ENCODE results near the gene TMEM39A.

The TMEM39A gene

GRCh38 chr3:119402791-119403190 is 60.6 kb downstream of the TMEM39A start:
- TF ChIP-seq, protein P1, sequence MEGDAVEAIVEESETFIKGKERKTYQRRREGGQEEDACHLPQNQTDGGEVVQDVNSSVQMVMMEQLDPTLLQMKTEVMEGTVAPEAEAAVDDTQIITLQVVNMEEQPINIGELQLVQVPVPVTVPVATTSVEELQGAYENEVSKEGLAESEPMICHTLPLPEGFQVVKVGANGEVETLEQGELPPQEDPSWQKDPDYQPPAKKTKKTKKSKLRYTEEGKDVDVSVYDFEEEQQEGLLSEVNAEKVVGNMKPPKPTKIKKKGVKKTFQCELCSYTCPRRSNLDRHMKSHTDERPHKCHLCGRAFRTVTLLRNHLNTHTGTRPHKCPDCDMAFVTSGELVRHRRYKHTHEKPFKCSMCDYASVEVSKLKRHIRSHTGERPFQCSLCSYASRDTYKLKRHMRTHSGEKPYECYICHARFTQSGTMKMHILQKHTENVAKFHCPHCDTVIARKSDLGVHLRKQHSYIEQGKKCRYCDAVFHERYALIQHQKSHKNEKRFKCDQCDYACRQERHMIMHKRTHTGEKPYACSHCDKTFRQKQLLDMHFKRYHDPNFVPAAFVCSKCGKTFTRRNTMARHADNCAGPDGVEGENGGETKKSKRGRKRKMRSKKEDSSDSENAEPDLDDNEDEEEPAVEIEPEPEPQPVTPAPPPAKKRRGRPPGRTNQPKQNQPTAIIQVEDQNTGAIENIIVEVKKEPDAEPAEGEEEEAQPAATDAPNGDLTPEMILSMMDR (IDR thresholded peaks at IDR 0.05; ENCODE audit: low read depth, low read length, missing control alignments), result no peak
- no peak overlapping the region for H3K4me3 ChIP-seq (ENCODE audit: low read depth, low read length)
- no peak for DNase-seq (ENCODE audit: low read depth)

DNA sequence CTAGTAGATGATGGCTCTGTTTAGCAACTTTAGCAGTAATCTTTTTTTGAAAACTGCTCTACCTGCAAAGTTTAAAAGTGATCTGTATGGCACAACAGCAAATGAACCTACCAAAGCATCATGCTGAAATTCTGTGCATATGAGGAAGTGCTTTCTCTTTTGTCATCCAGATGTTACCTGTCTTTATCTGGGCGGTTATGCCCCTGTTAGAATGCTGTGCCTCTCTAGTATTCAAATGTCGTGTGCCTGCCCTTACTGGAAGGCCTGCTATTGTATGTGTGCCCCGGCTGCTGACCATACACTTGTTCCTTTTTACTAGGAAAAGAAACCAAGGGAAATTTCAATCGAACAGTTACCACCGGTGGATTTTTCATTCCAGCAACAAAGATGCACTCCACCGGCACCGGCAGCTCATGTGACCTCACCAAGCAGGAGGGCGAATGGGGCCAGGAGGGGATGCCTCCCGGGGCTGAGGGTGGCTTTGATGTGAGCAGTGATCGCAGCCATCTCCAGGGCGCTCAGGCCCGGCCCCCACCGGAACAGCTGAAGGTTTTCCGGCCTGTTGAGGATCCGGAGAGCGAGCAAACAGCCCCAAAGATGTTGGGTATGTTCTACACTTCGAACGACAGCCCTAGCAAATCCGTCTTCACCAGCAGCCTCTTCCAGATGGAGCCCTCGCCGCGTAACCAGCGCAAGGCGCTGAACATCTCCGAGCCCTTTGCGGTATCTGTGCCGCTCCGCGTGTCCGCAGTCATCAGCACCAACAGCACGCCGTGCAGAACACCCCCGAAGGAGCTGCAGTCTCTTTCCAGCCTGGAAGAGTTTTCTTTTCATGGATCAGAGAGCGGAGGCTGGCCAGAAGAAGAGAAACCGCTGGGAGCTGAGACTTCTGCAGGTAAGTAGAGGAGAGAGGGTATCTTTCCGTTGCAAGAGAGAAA is 61.6 kb downstream of the TMEM39A start:
- no peak overlapping the region for H3K4me3 ChIP-seq (ENCODE audit: low read depth, low read length)
- TF ChIP-seq, protein P1 (IDR thresholded peaks at IDR 0.05; ENCODE audit: low read depth, low read length, missing control alignments), result no peak
- no peak for DNase-seq (ENCODE audit: low read depth)

DNA sequence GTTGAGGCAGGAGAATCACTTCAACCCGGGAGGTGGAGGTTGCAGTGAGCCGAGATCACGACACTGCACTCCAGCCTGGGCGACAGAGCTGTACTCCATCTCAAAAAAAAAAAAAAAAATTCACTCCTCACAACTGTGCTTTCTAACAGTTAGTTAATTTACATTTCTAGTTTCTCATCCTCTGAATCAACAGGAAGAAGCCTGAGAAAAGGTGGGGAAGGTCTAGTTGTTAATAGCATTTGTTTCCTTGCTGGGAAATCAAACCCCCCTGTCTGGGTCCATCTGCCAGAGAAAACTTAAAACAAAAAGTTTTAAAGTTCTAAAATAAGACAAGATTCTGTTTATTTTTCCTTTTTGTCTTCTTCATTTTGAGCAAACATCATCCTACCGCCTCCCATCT is 62.3 kb downstream of the TMEM39A start:
- no peak overlapping the region for H3K4me3 ChIP-seq (ENCODE audit: low read depth, low read length)
- TF ChIP-seq, protein P1 (IDR thresholded peaks at IDR 0.05; ENCODE audit: low read depth, low read length, missing control alignments), result no peak
- DNase-seq (ENCODE audit: low read depth), result peak; percentile 13

- H3K4me3 ChIP-seq (ENCODE audit: low read depth, low read length), result no peak overlapping the region
- DNase-seq (ENCODE audit: low read depth), result no peak
- TF ChIP-seq, protein P1 (IDR thresholded peaks at IDR 0.05; ENCODE audit: low read depth, low read length, missing control alignments), result no peak
Measured at GRCh38 chr3:119400466-119400865, 62.9 kb downstream of the TMEM39A start.

GRCh38 chr3:119396870-119397269 is 66.5 kb downstream of the TMEM39A start:
- DNase-seq (ENCODE audit: low read depth), result no peak
- H3K4me3 ChIP-seq (ENCODE audit: low read depth, low read length), result no peak overlapping the region
- TF ChIP-seq, protein P1 (IDR thresholded peaks at IDR 0.05; ENCODE audit: low read depth, low read length, missing control alignments), result no peak

DNA sequence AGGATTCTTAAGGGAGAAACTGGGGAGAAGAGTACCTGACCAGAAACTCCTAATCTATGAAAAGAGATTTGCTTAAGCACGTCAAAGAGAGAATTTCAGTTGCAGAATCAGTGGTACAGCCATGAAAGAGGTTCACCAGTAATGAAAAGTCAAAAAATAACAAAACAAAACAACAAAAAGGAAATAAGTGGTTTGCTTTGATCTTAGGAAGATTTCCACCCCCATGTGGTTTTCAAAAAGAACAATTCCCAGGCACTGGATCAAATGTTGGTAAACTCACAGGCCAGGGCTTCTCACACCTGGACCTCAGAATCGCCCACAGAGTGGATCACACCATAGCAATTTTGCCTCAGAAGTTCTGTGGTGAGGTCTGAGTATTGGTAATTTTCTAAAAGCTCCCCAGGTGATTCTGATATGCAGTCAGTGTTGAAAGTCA is 67.5 kb downstream of the TMEM39A start:
- no peak overlapping the region for H3K4me3 ChIP-seq (ENCODE audit: low read depth, low read length)
- TF ChIP-seq, protein P1 (IDR thresholded peaks at IDR 0.05; ENCODE audit: low read depth, low read length, missing control alignments), result no peak
- DNase-seq (ENCODE audit: low read depth), result peak; percentile 34
